Stomach smooth muscle (tissue), 2 donors: ENCODE measurements around the gene BDKRB1.

Experiments
- H3K27ac ChIP-seq: one replicate; pipeline ENCODE4 v1.7.0; 2013; ENCODE audit warnings: mild to moderate bottlenecking, low read length, inconsistent platforms
- H3K27me3 ChIP-seq, 2 donors: one replicate each; pipeline ENCODE4 v1.7.0; 2013; ENCODE audit warnings: low read length in 2 of 2; ENCODE audit not compliant: insufficient read depth in 2 of 2, control insufficient read depth in 1 of 2
- H3K36me3 ChIP-seq, 2 donors: one replicate each; pipeline ENCODE4 v1.7.0; 2013; ENCODE audit warnings: low read length in 2 of 2; ENCODE audit not compliant: control insufficient read depth in 2 of 2, insufficient read depth in 2 of 2
- H3K4me1 ChIP-seq: one replicate; pipeline ENCODE4 v1.7.0; 2013; ENCODE audit warnings: low read length; ENCODE audit not compliant: control insufficient read depth, insufficient read depth
- H3K4me3 ChIP-seq, 2 donors: one replicate each; pipeline ENCODE4 v1.7.0; 2013; ENCODE audit warnings: low read length in 2 of 2
- H3K9ac ChIP-seq, 2 donors: one replicate each; pipeline ENCODE4 v1.7.0; 2013; ENCODE audit warnings: low read length in 2 of 2, mild to moderate bottlenecking in 1 of 2
- H3K9me3 ChIP-seq, 2 donors: one replicate each; pipeline ENCODE4 v1.7.0; 2013; ENCODE audit warnings: low read length in 2 of 2; ENCODE audit not compliant: control insufficient read depth in 2 of 2
- donor health status: healthy.
- donor health status: Pancreatic carcinoma.

The BDKRB1 gene

DNA sequence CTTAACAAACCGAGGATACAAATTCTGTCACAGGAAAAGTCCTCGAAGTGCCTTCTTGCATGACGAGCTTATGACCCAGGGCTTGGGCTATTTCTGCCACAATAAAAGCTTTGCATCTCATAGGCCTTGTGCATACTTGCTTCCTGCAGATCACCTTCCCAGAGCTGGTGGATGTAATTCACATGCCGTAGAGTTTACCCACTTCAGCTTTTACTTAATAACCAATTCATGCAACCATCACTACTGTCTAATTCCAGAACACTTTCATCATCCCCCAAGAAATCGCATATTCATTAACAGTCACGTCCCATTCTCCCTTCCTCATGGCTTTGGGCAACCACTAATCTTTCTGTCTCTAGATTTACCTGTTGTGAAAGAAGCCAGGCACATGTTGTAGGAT lies 9.0 kb upstream of the BDKRB1 start:
- no peaks in the 10 kb centered on the region for H3K9me3 ChIP-seq
- H3K27ac ChIP-seq = no peak overlapping the region
- no peak overlapping the region for H3K4me3 ChIP-seq
- H3K4me1 ChIP-seq = peaks cover 2% of the 10 kb centered on the region
- no peaks in the 10 kb centered on the region for H3K27me3 ChIP-seq
- no peak overlapping the region for H3K9ac ChIP-seq
- H3K36me3 ChIP-seq = no peaks in the 10 kb centered on the region

DNA sequence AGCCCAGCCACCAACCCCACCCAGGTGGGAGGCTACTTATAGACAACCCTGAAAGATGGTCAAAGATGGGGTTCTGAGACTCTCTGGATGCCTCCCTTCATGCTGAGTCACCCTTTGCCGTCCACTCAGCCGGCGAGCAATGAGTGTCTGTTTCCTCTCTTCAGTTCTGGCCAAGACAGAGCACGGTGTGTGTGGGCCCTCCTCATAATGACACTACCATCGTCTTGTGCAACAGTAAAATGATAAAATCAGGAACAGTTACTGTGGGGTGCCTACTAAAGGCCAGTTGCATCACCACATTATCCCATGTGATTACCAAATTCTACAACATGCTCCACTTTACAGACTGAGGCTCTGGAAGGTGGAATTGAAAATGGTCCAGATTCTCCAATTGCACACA lies 7.0 kb upstream of the BDKRB1 start:
- H3K36me3 ChIP-seq = no peaks in the 10 kb centered on the region
- H3K4me3 ChIP-seq = no peak overlapping the region
- no peak overlapping the region for H3K9ac ChIP-seq
- H3K9me3 ChIP-seq = no peaks in the 10 kb centered on the region
- no peak overlapping the region for H3K27ac ChIP-seq
- H3K27me3 ChIP-seq = no peaks in the 10 kb centered on the region
- peaks cover 11% of the 10 kb centered on the region for H3K4me1 ChIP-seq

DNA sequence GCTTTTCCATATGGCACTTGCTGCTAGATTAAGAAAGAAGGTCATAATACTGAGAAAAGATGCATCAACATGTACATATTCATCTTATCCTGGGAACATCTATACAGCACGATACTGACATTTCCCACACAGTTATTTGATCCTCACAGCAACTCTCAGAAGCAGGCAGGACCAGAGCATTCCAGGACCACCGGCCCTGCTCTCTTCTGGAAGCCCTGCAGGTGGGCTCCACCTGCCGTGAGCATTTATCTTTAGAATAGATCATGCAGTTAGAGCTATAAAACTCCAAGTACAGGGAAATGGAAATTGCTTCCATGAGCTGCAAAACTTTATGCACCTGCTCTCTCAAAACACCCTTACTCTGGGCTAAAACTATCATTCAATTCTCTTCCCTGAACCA lies 5.5 kb upstream of the BDKRB1 start:
- Histone ChIP-seq H3K4me1 (peaks cover 20% of the 10 kb centered on the region), H3K9ac (no peak overlapping the region), H3K36me3 (no peaks in the 10 kb centered on the region), H3K27ac (no peak overlapping the region), H3K4me3 (no peak overlapping the region), H3K27me3 (no peaks in the 10 kb centered on the region), H3K9me3 (no peaks in the 10 kb centered on the region)

DNA sequence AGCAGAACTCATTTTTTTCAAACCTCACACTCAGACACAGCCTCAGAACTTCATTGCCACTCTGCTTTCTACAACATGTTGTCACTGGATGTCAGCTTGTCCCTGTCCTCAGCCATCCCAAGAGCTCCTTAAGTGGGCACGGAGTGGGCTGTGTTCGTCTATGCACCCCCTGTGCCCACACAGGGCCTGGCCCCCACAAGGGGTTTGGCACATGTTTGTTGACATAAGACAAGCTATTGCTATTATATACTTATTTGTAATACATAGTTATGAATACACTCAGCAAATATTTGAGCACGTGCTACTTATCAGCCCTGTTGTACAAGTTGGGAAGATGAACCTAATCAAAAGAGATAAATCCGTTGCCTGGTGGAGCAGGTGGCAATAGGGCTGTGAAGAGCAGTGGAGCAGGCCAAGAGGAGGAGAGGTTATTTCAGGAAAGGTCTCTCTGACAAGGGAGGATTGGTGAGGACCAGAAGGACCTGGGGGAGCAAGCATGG lies 4.3 kb upstream of the BDKRB1 start:
- no peaks in the 10 kb centered on the region for H3K36me3 ChIP-seq
- no peak overlapping the region for H3K9ac ChIP-seq
- H3K4me3 ChIP-seq = no peak overlapping the region
- peaks cover 27% of the 10 kb centered on the region for H3K4me1 ChIP-seq
- no peaks in the 10 kb centered on the region for H3K27me3 ChIP-seq
- no peak overlapping the region for H3K27ac ChIP-seq
- H3K9me3 ChIP-seq = no peaks in the 10 kb centered on the region

DNA sequence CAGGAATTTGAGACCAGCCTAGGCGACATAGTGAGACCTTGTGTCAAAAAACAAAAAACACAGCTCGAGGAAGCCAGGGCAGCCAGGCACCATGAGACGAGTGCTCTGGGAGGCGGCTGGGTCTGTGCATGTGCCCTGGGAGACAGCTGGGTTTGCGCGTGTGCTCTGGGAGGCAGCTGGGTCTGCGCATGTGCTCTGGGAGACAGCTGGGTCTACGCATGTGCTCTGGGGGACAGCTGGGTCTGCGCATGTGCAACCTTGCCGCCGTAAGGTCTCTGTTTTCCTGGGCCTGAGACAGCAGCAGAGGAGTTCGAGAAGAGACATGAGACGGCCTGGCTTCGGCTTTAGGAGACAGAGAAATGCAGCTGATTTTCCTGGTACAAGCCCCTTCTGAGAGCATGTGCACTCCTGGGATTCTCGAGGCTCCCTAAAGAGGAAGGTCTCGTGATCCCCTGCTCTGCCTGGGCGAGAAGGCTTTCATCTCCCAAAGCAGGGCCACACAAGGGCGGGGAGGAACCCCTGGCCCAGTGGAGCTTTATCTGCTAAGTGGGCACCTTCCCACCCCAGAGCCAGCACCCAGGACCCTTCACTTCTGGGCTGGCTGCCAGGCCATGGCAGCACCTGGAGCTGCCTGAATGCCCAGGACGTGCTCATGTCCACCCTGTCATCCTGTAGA lies 3.5 kb upstream of the BDKRB1 start:
- H3K27ac ChIP-seq = no peak overlapping the region
- H3K36me3 ChIP-seq = no peaks in the 10 kb centered on the region
- H3K9me3 ChIP-seq = no peaks in the 10 kb centered on the region
- peaks cover 27% of the 10 kb centered on the region for H3K4me1 ChIP-seq
- no peak overlapping the region for H3K4me3 ChIP-seq
- no peak overlapping the region for H3K9ac ChIP-seq
- H3K27me3 ChIP-seq = no peaks in the 10 kb centered on the region

DNA sequence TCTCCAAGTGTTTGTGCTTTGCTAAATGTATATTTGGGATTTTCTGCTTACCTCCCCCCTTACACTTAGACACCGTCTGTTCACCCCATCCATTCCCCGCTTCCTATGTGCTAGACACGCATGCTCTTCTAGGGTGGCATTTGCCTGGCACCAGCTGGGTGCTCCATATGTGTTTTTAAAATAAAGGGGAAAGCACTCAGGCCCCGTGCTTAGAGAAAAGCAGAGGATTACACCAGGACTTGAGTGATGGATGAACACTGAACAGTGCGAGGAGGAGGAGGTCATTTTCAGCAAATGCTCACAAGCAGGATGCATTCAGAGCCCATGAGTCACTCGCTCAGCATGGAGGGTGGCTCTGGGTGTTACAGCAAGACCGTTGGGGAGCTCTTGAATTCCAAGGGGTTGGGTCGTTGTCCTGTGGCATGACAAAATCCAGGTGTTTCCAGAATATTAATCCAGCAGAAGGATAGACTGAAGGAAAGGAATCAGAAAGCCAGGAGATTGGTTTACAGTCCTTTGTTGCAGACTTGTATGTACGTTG lies 2.9 kb upstream of the BDKRB1 start:
- H3K27ac ChIP-seq = no peak overlapping the region
- no peak overlapping the region for H3K9ac ChIP-seq
- no peaks in the 10 kb centered on the region for H3K27me3 ChIP-seq
- H3K4me3 ChIP-seq = no peak overlapping the region
- H3K9me3 ChIP-seq = no peaks in the 10 kb centered on the region
- no peaks in the 10 kb centered on the region for H3K36me3 ChIP-seq
- H3K4me1 ChIP-seq = peaks cover 27% of the 10 kb centered on the region

DNA sequence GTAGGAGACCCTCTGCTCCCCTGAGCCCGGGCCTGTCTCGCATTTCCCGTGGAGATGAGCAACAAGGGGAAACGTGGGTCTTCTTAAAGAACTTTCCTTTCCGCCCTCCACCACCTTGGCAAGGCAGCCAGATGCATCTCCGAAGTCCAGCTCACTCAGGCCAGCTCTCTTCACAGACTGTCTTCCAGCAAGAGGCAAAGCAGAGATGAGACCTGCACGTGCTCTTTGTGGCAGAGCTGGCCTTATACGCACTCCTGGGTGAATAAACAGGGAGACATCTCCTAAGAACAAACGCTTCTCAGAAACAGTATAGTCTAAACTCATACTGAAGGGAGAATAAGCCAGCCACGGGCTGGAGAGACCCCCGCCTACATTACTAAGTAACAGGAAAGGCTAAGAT lies 1.3 kb upstream of the BDKRB1 start:
- Histone ChIP-seq H3K9ac (no peak overlapping the region), H3K27me3 (no peaks in the 10 kb centered on the region), H3K4me1 (peaks cover 24% of the 10 kb centered on the region), H3K36me3 (no peaks in the 10 kb centered on the region), H3K9me3 (no peaks in the 10 kb centered on the region), H3K27ac (peak overlapping the region; percentile 62), H3K4me3 (no peak overlapping the region)

DNA sequence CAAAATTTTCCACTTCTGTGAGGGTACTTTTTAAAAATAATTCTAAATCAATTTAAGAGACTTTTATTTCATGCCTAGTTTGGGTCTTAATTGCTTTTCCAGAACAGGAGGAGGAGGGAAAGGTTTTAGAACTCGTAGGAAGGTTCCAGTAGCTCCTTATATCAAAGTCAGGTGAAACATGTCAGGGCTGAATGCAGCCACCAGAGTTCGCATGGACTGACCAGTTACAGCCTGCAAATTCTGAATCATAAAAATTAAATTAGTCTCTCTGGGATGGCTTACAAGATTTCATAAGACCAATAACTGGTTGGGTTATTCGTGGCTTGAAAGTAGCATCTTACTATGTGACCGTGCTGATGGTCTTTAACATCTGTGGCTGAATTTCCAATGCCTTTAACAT lies 397 bp downstream of the BDKRB1 start:
- no peak overlapping the region for H3K9ac ChIP-seq
- H3K27ac ChIP-seq = no peak overlapping the region
- no peaks in the 10 kb centered on the region for H3K27me3 ChIP-seq
- no peaks in the 10 kb centered on the region for H3K9me3 ChIP-seq
- peaks cover 24% of the 10 kb centered on the region for H3K4me1 ChIP-seq
- no peak overlapping the region for H3K4me3 ChIP-seq
- no peaks in the 10 kb centered on the region for H3K36me3 ChIP-seq

DNA sequence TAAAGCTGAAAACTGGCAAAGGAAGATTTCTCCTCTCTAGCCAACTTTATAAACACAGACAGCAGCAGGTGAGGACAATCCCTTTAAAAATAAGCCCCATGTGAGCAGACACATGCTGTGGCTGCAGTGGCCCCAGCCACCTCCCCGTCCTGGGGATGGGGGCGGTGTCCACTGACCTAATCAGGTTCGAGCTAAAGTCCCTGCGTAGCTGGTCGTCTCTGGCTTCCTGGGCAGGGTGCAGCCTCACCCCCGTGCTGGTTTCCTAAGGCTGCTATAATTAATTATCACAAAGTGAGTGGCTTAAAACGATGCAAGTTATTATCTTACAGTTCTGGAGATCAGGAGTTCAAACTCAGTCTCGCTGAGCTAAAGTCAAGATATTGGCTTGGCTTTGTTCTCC lies 1.0 kb downstream of the BDKRB1 start:
- Histone ChIP-seq H3K27ac (no peak overlapping the region), H3K4me3 (no peak overlapping the region), H3K9ac (no peak overlapping the region), H3K4me1 (peaks cover 28% of the 10 kb centered on the region), H3K27me3 (no peaks in the 10 kb centered on the region), H3K9me3 (no peaks in the 10 kb centered on the region), H3K36me3 (no peaks in the 10 kb centered on the region)

DNA sequence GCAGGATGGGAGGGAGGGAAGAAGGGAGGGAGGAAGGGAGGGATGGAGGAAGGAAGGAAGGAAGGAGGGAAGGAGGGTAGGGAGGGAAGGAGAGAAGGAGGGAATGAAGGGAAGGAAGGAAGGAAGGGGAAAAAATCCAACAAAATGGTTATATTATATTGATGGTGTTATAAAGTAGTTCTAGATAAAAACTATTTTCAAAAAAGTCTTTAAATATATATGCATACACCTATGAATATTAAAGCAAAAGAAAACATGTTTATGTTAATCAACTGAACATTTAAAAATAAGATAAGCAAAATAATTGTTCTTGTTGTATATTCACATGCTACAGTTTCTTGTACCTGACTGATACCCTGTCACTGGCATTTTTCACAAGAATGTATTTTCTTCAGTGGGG lies 1.9 kb downstream of the BDKRB1 start:
- Histone ChIP-seq H3K4me3 (no peak overlapping the region), H3K27me3 (no peaks in the 10 kb centered on the region), H3K27ac (no peak overlapping the region)

DNA sequence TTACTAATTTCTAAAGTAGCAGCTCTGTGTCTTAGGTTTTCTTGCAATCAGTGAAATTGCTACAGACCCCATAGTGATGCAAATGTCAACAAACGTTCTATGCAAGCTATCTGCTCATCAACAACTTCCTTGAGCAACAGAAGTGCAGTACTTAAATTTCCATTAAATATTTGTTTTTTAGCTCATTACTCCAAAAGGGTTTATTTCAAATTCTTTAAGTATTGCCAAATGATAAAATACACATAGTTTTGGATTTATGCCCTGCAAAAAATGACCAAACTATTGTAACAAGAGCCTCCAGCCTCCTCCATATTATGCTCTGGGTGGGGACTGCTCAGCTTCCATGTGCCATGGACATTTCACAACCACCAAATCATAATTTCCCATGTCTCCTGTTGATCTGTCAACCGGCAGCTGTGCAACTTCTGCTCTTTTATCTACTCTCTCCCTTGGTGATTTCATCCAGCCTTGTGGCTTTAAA lies 4.4 kb downstream of the BDKRB1 start:
- H3K27ac ChIP-seq = no peak overlapping the region
- no peak overlapping the region for H3K4me3 ChIP-seq
- no peaks in the 10 kb centered on the region for H3K36me3 ChIP-seq
- H3K9me3 ChIP-seq = no peaks in the 10 kb centered on the region
- no peaks in the 10 kb centered on the region for H3K27me3 ChIP-seq
- peaks cover 13% of the 10 kb centered on the region for H3K4me1 ChIP-seq
- H3K9ac ChIP-seq = no peak overlapping the region

More for the DNA sequence above, 1.9 kb downstream of the BDKRB1 start:
- Histone ChIP-seq H3K9ac (no peak overlapping the region), H3K4me1 (peaks cover 27% of the 10 kb centered on the region), H3K9me3 (no peaks in the 10 kb centered on the region), H3K36me3 (no peaks in the 10 kb centered on the region)
